ENCODE measurements around the gene ZNF621.
A peak's percentile ranks its signal among the peaks of the same experiment; 100 is the strongest.
"Not testable (repeated sequence)": the region's sequence is repeated elsewhere in the genome, so short reads cannot be mapped to it uniquely, and the experiment has no call there.

ZNF621 gene

GRCh38 chr3:40550167-40550566, 25.4 kb downstream of the ZNF621 start:
- DNase-seq = no peak

- DNase-seq = no peak
Measured at GRCh38 chr3:40557575-40558161, 32.9 kb downstream of the ZNF621 start.

DNA sequence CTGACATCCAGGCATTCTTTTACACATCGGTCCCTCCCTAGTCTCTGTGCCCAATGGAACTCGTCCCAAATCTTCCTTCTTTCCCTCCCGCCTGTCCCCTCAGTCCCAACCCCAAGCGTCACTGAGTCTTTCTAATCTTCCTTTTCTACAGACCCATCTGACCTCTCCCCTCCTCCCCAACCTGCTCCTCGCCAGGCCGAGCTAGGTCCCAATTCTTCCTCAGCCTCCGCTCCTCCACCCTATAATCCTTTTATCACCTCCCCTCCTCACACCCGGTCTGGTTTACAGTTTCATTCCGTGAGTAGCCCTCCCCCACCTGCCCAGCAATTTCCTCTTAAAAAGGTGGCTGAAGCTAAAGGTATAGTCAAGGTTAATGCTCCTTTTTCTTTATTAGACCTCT, 37.7 kb downstream of the ZNF621 start:
- not testable (repeated sequence) for DNase-seq

GRCh38 chr3:40565629-40566028, 40.9 kb downstream of the ZNF621 start:
- not testable (repeated sequence) for DNase-seq

- no peak for DNase-seq
Measured at GRCh38 chr3:40566694-40567093, 41.9 kb downstream of the ZNF621 start.

GRCh38 chr3:40572588-40572987, 47.8 kb downstream of the ZNF621 start:
- no peak for DNase-seq

DNA sequence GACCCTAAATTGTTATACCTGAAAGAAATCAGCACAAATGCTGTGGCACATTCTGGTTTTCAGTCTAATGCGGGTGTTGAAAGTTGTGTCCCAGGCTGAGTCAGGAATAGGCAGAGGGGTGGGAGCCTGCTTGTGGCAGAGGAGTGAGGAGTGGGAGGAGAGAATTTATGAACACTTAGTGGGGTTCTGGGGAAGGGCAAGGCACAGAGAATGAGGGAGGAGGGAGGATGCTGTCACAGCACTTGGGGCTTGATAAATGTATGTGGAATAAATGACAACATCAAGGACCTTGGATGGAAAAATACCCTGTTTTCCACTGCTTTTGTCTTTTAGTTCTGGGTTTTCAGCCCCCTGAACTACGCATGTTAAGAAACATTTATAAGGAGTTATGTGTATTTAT, 49.3 kb downstream of the ZNF621 start:
- DNase-seq = no peak

DNA sequence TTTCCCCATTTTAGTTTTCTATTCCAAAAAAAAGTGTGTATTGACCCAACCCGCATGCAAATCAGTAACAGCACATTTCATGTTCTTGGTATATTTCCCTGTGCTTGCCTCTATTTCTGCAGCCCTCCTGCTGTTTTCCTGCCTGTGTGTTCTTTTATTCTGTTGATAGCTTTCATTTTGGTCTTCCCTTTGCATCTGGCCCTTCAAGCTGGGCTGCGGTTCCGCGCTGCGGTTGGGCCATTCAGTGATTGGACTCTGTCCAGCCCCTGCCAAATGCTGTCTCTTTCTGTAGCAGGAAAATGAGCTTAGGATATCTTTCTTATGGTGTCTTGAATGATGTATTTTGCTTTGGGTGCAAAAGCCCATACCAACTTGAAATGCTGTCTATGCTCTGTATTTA, 49.9 kb downstream of the ZNF621 start:
- DNase-seq = no peak

DNA sequence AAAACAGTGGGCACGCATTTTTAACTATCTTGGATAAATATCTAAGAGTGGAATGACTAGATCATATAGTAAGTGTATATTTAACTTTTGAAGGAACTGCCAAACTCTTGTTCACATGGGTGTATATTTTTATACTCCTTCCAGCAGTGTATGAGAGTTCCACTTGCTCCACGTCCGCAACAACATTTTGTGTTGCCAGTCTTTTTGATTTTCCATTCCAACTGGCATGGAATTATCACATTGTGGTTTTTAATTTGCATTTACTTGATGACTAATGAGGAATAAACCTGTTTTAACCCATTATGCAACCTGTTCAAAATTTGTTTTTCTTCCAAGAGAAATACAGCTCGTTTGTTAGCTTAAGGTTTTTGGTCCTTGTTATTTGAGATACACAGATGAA, 51.6 kb downstream of the ZNF621 start:
- no peak for DNase-seq

DNA sequence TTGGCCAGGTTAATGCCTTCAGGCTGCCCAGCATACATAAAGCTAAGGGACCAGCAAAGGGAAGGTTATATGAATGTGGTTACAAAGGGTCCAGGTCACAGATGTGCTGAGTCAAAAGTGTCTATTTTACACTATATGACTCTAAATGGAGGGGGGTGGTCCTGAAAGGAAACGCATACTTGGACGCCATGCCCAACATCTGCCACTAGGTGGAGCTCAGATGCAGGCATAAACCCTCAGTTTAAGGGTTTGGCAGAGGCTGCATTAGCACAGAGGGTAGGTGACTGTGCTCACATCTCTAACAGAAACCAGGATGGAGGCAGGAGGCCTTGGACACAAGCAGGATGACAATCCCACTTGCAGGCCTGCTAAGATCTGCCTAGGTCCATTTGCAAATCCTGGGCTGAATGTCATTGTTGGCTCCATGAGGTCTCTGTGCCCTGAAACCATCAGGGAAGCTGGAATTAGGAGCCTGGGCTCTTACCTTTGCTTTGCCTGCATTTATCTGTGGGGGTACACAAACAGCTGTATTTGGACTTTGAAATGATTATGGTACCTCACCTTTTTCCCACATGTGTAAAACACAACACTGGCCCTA, 55.8 kb downstream of the ZNF621 start:
- peak; percentile 0 for DNase-seq

DNA sequence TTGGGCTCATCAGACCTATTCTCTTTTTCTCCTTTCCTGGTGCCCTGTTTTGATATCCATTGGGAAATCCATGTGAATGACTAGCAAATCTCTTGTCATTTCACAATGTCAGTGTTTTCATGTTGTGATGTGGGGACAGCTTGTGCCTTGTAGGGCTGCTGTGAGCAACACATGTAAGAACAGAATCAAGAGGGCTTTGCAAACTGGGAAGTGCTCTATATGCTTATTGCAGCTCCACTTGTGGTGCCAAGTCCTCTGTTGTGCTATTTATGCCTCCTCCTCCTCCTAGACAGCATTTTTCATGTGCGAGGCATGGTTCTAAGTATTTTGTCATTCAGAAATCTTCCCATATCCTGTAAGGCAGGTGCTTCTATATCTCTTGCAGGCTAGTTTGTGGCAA, 56.4 kb downstream of the ZNF621 start:
- no peak for DNase-seq

DNA sequence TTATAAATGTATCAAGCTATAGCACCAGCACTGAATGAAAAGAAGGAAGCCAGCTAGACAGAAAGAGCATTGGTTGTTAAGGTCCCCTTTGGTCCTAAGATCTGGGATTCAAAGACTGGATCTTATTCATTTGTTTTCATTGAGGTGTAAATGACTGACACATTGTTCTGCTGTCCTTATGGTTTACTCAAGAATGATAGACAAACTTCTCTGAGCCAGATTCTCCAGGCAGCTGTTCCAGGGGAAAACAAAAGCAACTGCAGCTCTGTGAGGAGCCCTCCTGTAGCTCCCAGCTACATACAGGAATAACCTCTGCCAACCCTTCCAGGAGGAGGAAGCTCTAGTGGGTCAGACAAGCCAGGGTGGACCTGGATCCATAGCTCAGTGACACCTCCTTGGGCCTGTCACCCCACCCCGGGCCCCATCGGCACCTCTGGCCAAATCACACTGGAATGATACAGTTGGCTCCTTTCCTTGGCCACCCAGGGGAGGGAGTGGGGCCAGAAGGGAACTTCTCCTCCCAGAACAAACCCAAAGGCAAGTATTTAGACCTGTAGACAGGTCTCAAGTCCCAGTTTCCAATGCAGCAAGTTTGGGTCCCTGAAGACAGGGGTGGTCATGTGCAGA, 57.8 kb downstream of the ZNF621 start:
- no peak for DNase-seq

GRCh38 chr3:40583691-40584090, 58.9 kb downstream of the ZNF621 start:
- no peak for DNase-seq

GRCh38 chr3:40584625-40585189, 59.9 kb downstream of the ZNF621 start:
- DNase-seq = no peak

DNA sequence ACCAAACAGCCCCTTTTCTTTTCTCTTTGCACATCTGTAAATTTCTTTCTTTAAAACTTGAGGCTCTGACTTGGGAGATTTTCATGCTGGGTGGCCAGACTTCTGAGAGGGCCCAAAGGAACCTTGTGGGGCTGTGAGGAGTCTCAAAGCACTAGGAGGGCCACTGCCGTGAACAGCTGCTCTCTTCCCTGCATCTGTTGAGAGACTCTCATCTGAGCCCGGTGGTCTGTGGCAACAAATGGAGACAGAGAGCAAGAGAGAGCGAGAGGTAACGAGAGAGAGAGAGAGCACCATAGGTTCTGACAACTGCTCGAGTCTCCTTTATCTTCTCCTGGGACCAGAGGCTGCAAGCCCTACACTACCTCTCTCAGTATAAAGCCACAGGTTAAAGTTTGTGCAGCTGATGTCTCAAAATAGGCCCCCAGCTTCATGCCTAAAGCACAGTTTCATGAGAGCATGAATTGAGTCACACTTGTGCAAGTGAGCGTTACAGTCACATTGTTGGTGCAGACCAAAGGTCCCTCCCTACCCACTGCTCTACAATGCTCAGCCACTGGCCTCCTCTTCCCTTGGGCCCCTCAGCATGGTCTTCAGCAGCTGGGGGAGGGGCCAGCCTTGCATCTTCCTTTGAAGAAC, 60.7 kb downstream of the ZNF621 start:
- no peak for DNase-seq

DNA sequence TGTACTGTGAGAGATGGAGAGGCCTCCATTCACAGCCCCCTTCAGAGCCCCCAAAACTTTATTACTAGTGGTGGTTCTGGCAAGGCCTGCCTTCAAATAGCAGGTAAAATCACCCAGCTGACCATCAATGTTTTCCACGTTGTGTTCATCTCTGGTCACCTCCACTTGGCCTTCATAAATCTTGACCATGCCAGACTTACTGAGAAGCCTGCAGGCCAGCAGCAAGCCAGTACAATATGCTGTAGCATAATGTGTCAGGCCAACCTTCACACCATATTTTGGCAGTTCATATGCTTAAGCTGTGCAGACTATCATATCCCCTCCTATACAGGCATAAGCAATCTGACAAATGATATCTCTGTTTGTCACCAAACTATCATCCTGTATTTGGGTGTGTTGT, 62.1 kb downstream of the ZNF621 start:
- DNase-seq = no peak

GRCh38 chr3:40588406-40588805, 63.6 kb downstream of the ZNF621 start:
- DNase-seq = no peak

Data from NCI-H1436 treated with DMSO at 0.1 percent for 48 hours (cell line).